K562 (cell line): ENCODE results near the gene ARHGAP10. TPM values are rescaled to one million over a fixed set of nuclear protein-coding genes. Genes with fewer than 3 reads are reported as not detected.

ENCODE experiments used
- ATAC-seq: fragments of 200-7000 bp; cut with Tn5 transposase; 3 replicates; pipeline ENCODE4 v1.9.1; 2020; ENCODE audit warnings: moderate library complexity
- BruUV-seq: library from RNA; stranded (reverse); fragments of 400-500 nt; replicated peaks from 2 replicates; lab custom pipeline; 2021; lab: Mats Ljungman, UMichigan
- CTCF ChIA-PET: fragments of 300-600 bp; formaldehyde crosslinking; extraction: SDS; loops from one replicate; lab custom pipeline; 2021; ENCODE audit warnings: low intra/inter-chr PET ratio; lab: Yijun Ruan, JAX
- POLR2A ChIA-PET: fragments of 300-600, 350-650 bp; sonication (Branson Sonifier 250); formaldehyde crosslinking; extraction: SDS; loops from one replicate; lab custom pipeline; 2021; ENCODE audit warnings: antibody characterized with exemption, inconsistent platforms; lab: Yijun Ruan, JAX
- DNase-seq, 4 experiments: peaks; one replicate each; pipeline versions ENCODE4 v3.0.0 to v3.0.0-alpha.2; 2011 to 2018; ENCODE audit warnings: low spot score in 3 of 4, mixed read lengths in 3 of 4; ENCODE audit errors: extremely low read depth in 1 of 4
- FAIRE-seq: peaks from 2 replicates; lab custom pipeline; 2011; peaks lifted over from hg19 to GRCh38; lab: Jason Lieb, UNC
- H2AFZ ChIP-seq: 2 replicates; pipeline ENCODE4 v1.6.0; 2011; ENCODE audit warnings: low read depth, low read length, control low read depth, inconsistent platforms
- H3K27ac ChIP-seq: fragments of 200-600 bp; 3 replicates; pipeline ENCODE4 v1.8.0; 2011; ENCODE audit warnings: low read depth, mild to moderate bottlenecking, control low read depth, inconsistent platforms, low read length, moderate library complexity, mixed read lengths; ENCODE audit errors: extremely low read depth
- H3K27me3 ChIP-seq, 2 experiments: fragments of 300-600 bp in 1 of 2; 2 replicates in 1 of 2; 3 replicates in 1 of 2; pipeline versions ENCODE4 v1.6.0 to v1.8.0; 2011; ENCODE audit warnings: inconsistent platforms in 2 of 2, low read length in 2 of 2, mild to moderate bottlenecking in 1 of 2, mixed read lengths in 1 of 2, moderate library complexity in 1 of 2; ENCODE audit not compliant: control insufficient read depth in 2 of 2, insufficient read depth in 2 of 2
- H3K36me3 ChIP-seq: fragments of 300-600 bp; 3 replicates; pipeline ENCODE4 v1.8.0; 2011; ENCODE audit warnings: mild to moderate bottlenecking, low read length, inconsistent platforms; ENCODE audit not compliant: control insufficient read depth, insufficient read depth
- H3K4me1 ChIP-seq, 2 experiments: fragments of 200-600 bp in 1 of 2; replicated peaks in 1 of 2; 2 replicates in 1 of 2; 3 replicates in 1 of 2; pipeline versions ENCODE4 v1.5.1 to v1.8.0; 2011; ENCODE audit warnings: inconsistent platforms in 2 of 2, low read length in 2 of 2, mild to moderate bottlenecking in 1 of 2, mixed read lengths in 1 of 2, moderate library complexity in 1 of 2; ENCODE audit not compliant: control insufficient read depth in 2 of 2, insufficient read depth in 2 of 2
- H3K4me2 ChIP-seq: 2 replicates; pipeline ENCODE4 v1.6.1; 2011; ENCODE audit warnings: low read length, control low read depth, inconsistent platforms, mixed read lengths; ENCODE audit not compliant: insufficient read depth
- H3K4me3 ChIP-seq: fragments of 200-600 bp; sonication (generic), shearing (Covaris generic); 2 replicates; pipeline ENCODE4 v1.5.1; 2016; ENCODE audit warnings: control low read depth, inconsistent platforms
- H3K79me2 ChIP-seq: fragments of 200-600 bp; 3 replicates; pipeline ENCODE4 v1.8.0; 2011; ENCODE audit warnings: low read length, inconsistent platforms; ENCODE audit not compliant: control insufficient read depth, insufficient read depth
- H3K9ac ChIP-seq, 2 experiments: 2 replicates each; pipeline versions ENCODE4 v1.6.0 to v1.6.1; 2011; ENCODE audit warnings: low read depth in 2 of 2, low read length in 2 of 2, control low read depth in 1 of 2, inconsistent platforms in 1 of 2, mild to moderate bottlenecking in 1 of 2, mixed read lengths in 1 of 2; ENCODE audit not compliant: insufficient read depth in 1 of 2
- H3K9me1 ChIP-seq: one replicate; pipeline ENCODE4 v1.6.0; 2011; ENCODE audit warnings: inconsistent platforms, mild to moderate bottlenecking, low read length, moderate library complexity; ENCODE audit not compliant: control insufficient read depth, insufficient read depth
- H3K9me3 ChIP-seq: replicated peaks from 2 replicates; pipeline ENCODE4 v1.5.1; 2011; ENCODE audit warnings: low read depth, low read length, inconsistent platforms; ENCODE audit not compliant: control insufficient read depth, insufficient read depth
- H4K20me1 ChIP-seq: replicated peaks from 2 replicates; pipeline ENCODE4 v1.6.1; 2011; ENCODE audit warnings: low read length, inconsistent platforms, mixed read lengths; ENCODE audit not compliant: control insufficient read depth, insufficient read depth
- EP400 ChIP-seq: fragments of 450-650 bp; IDR thresholded peaks from 2 replicates; pipeline ENCODE4 v1.6.1; 2017; ENCODE audit warnings: antibody characterized with exemption, mild to moderate bottlenecking, moderate library complexity
- NRF1 ChIP-seq, 2 experiments: fragments of 450-650 bp; IDR thresholded peaks in 1 of 2; conservative IDR thresholded peaks in 1 of 2; 2 replicates each; pipeline ENCODE4 v1.6.1; 2014; ENCODE audit warnings: mild to moderate bottlenecking in 2 of 2
- ZNF830 ChIP-seq: fragments of 250-450 bp; sonication (Bioruptor Pico); IDR thresholded peaks from 2 replicates; pipeline ENCODE4 v1.5.0; 2021; ENCODE audit warnings: mild to moderate bottlenecking
- WGBS: fragments of 100-300 bp; shearing (Covaris generic); methylation state at CpG from one replicate; pipeline ENCODE4 v1.1.6; 2016; ENCODE audit warnings: low coverage, mixed read lengths; ENCODE audit not compliant: insufficient coverage; ENCODE audit errors: missing lambda C conversion rate; 5-methylcytosine and 5-hydroxymethylcytosine counted together
- in situ Hi-C: fragments of 300-500 bp; cut with MboI; formaldehyde crosslinking; loops from 4 replicates; pipeline ENCODE4 v1.15.0; 2018; ENCODE audit warnings: inconsistent platforms, mixed read lengths
- intact Hi-C: fragments of 100-400 bp; cut with micrococcal nuclease; formaldehyde crosslinking; loops from 2 replicates; pipeline ENCODE4 v1.14.2; 2022
- polyA plus RNA-seq, 8 experiments: library from polyadenylated mRNA; depleted of rRNA in 4 of 8; stranded (reverse) in 5 of 8; unstranded in 3 of 8; fragments of >200 nt; fragmentation: Nextera tagmentation in 2 of 8; fragmentation: Illumina TruSeq in 1 of 8; extraction: Ambion mirVana in 2 of 8; extraction: Trizol in 1 of 8; gene quantifications; 2 replicates each; pipeline versions ENCODE4 v1.2.1 to v1.2.3, GENCODE V29; 2011 to 2014; ENCODE audit warnings: inconsistent platforms in 1 of 8, missing spikeins in 1 of 8
- total RNA-seq, 7 experiments: library from RNA; depleted of rRNA in 6 of 7; stranded (reverse); fragments of >200 nt in 6 of 7; fragmentation: Illumina TruSeq in 2 of 7; extraction: Trizol in 2 of 7; gene quantifications; 2 replicates each; pipeline versions ENCODE4 v1.2.1 to v1.2.3, GENCODE V29; 2011 to 2021; ENCODE audit warnings: low replicate concordance in 1 of 7
- TF ChIP-seq, protein P1 (sequence below): fragments of 250-450 bp; sonication (Bioruptor Pico); IDR thresholded peaks from 2 replicates; pipeline ENCODE4 v1.8.0; 2022; ENCODE audit warnings: moderate library complexity, mild to moderate bottlenecking, inconsistent platforms

ARHGAP10 gene
- total and polyA plus RNA-seq, 9 of the 15 experiments (the other 6 are each of a cell fraction or from before 2014, with no cell fraction given) = 0.03 to 0.22 (median 0.06) TPM; not detected in 3

- TF ChIP-seq, protein P1, sequence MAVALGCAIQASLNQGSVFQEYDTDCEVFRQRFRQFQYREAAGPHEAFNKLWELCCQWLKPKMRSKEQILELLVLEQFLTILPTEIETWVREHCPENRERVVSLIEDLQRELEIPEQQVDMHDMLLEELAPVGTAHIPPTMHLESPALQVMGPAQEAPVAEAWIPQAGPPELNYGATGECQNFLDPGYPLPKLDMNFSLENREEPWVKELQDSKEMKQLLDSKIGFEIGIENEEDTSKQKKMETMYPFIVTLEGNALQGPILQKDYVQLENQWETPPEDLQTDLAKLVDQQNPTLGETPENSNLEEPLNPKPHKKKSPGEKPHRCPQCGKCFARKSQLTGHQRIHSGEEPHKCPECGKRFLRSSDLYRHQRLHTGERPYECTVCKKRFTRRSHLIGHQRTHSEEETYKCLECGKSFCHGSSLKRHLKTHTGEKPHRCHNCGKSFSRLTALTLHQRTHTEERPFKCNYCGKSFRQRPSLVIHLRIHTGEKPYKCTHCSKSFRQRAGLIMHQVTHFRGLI (CRISPR knock-in tag) = no peak
- TF ChIP-seq ZNF830 (CRISPR knock-in tag) (no peak), NRF1 (conservative IDR thresholded peaks at IDR 0.05 in 1 of 2, IDR thresholded peaks at IDR 0.05 in 1 of 2) (no peak)
- TF ChIP-seq, all 486 proteins: peak for 0
These were observed 377.3 kb downstream of the ARHGAP10 start (continued) for GRCh38 chr4:148109216-148109615.

GRCh38 chr4:148110169-148110568, 378.3 kb downstream of the ARHGAP10 start:
- Histone ChIP-seq H3K9ac (no peak overlapping the region), H3K4me3 (no peak overlapping the region), H4K20me1 (no peaks in the 10 kb centered on the region), H3K36me3 (no peaks in the 10 kb centered on the region), H3K79me2 (no peaks in the 10 kb centered on the region), H3K9me3 (no peaks in the 10 kb centered on the region), H3K9me1 (no peaks in the 10 kb centered on the region), H3K4me1 (no peaks in the 10 kb centered on the region), H2AFZ (no peak overlapping the region), H3K27ac (no peak overlapping the region), H3K4me2 (no peak overlapping the region), H3K27me3 (no peaks in the 10 kb centered on the region)
- TF ChIP-seq EP400 = no peak
- no peak for DNase-seq
- in situ Hi-C loops (no loop called here), intact Hi-C loops (no loop called here)
- CTCF ChIA-PET = no interaction called here
- BruUV-seq = no TSS peak
- WGBS = 0% methylated on average over 3 of the region's 3 CpGs
- no peak for ATAC-seq
- no peak for FAIRE-seq
- POLR2A ChIA-PET = no interaction called here
